GM10266 (cell line): ENCODE results near the gene SMIM43.

Source experiments
- DNase-seq: peaks from one replicate; pipeline ENCODE4 v3.0.0; 2012; ENCODE audit errors: extremely low spot score
- TF ChIP-seq, protein P1 (sequence below): IDR thresholded peaks from 2 replicates; pipeline ENCODE4 v1.5.1; 2012; ENCODE audit warnings: mild to moderate bottlenecking, low read depth; ENCODE audit not compliant: control insufficient read depth, insufficient read depth; ENCODE audit errors: missing control alignments

Gene SMIM43

DNA sequence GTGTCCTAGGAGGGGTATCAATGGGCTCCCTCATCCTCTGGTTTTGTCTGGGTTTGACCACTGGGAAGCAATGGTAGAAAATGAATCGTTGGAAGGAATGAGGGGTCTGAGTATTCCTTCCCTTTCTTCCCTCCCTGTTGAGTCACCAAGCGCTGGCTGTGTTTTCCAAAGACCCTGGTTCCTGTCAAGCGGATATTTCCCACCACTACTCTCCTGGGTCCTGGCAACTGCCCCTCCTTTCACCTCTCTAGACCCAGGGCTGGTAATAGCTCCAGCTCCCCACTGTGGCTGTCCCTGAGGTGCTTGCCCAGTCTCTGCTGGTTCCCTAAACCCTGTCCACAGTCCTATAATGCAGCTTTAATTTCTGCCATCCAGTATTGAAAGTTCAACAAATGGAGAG lies 22.2 kb downstream of the SMIM43 start:
- TF ChIP-seq, protein P1, sequence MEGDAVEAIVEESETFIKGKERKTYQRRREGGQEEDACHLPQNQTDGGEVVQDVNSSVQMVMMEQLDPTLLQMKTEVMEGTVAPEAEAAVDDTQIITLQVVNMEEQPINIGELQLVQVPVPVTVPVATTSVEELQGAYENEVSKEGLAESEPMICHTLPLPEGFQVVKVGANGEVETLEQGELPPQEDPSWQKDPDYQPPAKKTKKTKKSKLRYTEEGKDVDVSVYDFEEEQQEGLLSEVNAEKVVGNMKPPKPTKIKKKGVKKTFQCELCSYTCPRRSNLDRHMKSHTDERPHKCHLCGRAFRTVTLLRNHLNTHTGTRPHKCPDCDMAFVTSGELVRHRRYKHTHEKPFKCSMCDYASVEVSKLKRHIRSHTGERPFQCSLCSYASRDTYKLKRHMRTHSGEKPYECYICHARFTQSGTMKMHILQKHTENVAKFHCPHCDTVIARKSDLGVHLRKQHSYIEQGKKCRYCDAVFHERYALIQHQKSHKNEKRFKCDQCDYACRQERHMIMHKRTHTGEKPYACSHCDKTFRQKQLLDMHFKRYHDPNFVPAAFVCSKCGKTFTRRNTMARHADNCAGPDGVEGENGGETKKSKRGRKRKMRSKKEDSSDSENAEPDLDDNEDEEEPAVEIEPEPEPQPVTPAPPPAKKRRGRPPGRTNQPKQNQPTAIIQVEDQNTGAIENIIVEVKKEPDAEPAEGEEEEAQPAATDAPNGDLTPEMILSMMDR: no peak
- DNase-seq: no peak

DNA sequence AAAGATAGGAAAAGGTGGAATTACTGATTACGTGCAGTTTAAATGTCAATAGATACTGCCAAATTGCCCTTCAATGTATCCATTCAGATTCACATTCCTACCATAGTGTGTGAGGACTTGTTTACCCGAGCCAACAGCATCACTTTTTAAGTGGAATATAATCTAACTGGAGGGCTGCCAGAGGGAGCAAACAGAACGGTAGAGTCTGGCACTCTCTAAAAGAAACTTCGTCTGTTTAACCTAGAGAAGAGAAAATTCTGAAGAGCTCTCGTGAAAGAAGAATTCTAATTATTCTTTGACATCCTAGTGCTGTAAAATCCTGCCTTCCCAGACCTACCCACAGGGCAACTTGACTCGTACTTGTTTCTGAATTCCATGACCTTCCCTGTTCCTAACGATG lies 23.2 kb downstream of the SMIM43 start:
- TF ChIP-seq, protein P1: no peak
- no peak for DNase-seq

DNA sequence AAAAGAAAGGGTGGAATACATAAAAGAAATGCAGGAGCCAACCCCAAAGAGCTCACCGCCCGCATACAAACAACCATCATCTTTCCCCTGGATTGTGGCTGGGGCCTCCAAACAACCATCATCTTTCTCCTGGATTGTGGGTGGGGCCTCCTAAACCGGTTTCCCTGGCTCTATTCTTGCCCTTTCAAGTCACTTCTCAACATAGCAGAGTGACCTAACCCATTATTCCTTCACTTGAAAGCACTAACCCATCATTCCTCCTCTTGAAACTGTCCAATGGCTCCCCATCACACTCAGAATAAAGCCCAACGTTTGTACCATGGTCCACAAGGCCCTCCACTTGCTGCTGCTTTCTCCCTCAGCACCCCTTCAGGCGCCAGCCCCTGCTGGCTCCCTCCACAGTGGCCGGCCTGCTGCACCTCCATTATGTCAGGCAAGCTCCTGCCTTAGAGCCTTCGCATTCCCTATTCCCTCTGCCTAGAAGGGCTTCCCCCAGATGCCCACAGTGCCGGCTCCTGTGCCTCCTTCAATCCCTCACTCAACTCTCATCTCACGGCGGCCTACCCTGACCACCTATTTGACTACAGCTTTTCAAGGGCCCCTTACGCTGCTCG lies 24.1 kb downstream of the SMIM43 start:
- no peak for DNase-seq
- TF ChIP-seq, protein P1: no peak

DNA sequence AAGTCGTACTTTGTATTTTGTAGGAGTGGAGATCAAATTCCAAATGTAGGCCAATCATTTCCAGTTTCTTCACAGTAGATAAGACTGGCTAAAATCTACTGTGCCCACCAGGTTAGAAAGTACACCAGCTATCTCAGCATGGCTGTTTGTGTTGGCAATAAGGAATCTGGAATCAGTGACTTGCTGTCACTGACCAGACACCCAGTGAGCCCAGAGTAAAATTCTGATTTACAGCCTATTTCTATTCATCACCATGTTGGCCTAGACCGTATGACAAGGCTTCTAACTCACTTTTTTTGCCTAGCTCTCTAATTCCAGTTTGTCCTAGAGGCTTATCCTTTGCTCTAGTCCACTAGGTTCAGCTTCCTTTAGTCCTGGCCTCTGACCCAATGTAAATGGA lies 25.4 kb downstream of the SMIM43 start:
- DNase-seq: no peak
- TF ChIP-seq, protein P1: no peak

DNA sequence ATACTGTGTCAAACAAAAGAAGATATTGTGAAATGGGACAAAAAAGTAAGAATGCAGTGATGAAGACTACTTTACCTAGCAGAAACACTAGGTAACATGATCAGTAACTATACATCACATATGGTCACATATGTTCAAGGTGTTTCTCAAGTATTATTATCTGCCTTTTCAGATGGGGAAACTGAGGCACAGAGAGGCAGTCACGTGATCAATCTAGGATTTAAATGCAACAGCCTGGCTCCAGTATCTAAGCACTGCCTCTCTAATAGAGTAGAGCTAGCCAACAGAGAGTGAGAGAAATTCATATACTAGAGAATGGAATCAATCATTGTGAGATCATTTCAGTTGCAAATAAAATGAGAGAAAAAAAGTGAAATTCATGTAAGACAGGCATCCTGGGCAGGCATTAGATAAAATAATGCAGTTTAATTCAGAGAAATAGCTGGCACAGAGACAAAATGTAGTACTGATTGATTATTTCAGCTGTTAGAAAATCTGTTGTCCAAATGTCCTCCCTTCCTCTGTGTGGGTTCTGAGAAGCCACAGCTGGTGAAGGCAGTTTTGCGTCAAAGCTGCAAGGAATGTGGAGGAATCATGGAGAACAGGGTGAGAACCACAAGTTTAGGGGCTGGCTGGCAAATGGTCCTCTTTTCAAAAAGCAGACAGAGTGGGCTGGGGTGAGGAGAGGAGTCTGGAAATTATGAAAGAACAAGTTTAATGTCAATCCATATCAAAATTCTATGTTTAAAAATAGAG lies 26.0 kb downstream of the SMIM43 start:
- TF ChIP-seq, protein P1: no peak
- no peak for DNase-seq

DNA sequence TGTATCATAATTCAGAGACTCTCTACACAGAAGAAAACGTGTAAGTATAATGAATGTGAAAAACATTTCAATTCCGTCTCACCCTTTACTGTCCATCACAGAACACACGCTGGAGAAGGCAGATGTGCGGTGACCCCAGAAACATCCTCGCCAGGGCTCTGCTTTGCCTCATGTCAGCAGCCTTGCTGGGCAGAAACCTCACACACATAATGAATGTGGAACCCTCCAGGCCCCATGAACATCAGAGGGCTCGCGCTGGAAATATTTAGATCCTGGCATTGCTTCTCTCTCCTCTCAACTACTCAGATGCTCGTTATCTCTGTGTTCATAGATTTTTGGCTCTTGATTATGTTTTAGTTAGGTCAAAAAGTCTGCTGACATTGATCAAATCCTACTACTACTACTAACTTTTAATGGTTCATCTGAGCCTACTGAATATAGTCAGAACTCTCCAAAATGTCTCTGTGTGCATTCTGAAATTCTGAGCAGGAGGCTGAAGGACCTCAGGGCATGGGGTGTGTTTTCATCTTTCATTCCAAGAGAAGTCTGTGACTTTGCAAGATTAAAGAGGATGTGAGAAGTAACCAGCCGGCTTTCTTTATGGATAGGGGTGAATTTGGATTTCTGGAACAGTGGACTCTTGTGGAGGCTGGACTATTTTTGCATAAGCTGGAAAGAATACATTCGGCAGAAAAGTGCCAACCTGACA lies 27.0 kb downstream of the SMIM43 start:
- DNase-seq: no peak
- TF ChIP-seq, protein P1: no peak
